NCI-H146 treated with DMSO at 0.1 percent for 48 hours (cell line): ENCODE data around the gene SEPTIN14.
"Not testable (repeated sequence)": the region's sequence is repeated elsewhere in the genome, so short reads cannot be mapped to it uniquely, and the experiment has no call there.

ENCODE experiments used
- DNase-seq: peaks from one replicate; lab custom pipeline; 2025; ENCODE audit not compliant: unreplicated experiment; lab: John Stamatoyannopoulos, UW

The SEPTIN14 gene

DNA sequence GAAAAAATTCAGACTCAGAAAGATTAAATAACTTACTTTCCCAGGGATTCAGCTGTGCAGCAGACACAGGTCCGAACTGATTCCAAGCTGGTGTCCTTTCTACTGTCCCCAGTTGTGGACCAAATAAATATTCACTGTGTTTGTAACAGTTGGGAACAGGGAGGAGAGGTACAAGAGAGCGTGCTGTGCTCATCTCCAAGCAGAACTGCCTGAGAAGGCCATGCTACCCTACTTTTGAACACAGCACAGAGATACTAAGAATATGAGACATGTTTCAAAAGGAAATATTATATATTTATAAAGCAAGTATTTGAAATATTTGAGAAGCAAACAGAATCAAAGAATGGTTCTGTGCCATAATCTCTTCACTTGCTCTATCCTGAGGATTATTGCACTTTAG is at the start of gene SEPTIN14:
Gene SEPTIN14, minus strand, starts transcription at position 101 of the 400 bp plus-strand sequence. CDS start 756 bp downstream, outside the sequence.
- DNase-seq: not testable (repeated sequence)

DNA sequence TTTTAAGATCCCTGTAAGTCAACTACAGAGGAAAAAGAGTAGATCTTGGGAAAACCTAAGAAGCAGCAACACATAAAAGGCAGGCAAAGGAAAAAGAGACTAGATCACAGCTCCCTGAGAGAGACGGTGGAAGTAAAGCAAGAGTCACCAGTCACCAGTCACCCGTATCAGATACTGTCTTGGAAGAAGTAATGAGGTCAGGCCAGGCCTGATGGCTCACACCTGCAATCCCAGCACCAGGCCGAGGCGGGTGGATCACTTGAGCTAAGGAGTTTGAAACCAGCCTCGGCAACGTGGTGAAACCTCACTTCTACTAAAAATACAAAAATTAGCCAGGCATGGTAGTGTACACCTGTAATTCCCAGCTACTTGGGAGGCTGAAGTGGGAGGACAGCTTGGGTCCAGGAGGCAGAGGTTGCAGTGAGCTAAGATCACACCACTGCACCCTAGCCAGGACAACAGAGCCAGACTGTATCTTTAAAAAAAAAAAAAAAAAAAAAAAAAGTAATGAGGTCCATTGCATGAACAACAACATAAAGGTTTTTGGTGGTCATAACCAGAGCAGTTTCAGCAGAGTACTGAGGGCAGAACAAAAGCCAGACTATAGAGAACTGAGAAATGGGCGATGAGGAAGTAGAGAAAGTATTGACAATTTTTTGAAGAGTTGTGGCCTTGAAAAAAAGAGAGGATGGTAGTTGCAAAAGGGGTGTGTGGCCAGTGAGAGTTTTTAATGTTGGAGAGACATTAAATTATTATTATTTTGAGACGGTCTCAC is 41.6 kb upstream of the SEPTIN14 start:
- DNase-seq: no peak

DNA sequence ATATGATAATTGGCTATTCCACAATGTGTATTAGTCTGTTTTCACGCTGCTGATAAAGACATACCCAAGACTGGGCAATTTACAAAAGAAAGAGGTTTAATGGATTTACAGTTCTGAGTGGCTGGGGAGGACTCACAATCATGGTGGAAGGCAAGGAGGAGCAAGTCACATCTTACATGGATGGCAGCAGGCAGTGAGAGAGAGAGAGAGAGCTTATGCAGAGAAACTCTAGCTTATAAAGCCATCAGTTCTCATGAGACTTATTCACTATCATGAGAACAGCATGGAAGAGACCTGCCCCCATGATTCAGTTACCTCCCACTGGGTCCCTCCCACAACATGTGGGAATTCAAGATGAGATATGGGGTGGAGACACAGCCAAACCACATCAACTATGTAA is 38.5 kb upstream of the SEPTIN14 start:
- not testable (repeated sequence) for DNase-seq

DNA sequence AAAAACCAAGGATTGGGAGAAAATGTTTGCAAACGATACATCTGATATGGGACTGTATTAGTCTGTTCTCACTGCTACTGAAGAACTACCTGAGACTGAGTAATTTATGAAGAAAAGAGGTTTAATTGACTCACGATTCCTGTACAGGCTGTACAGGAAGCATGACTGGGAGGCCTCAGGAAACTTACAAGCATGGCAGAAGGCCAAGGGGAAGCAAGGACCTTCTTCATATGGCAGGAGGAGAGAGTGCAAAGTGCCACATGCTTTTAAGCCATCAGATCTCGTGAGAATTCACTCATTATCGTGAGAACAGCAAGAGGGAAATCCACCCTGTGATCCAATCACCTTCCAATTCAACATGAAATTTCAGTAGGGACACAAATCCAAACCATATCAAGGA is 35.7 kb upstream of the SEPTIN14 start:
- DNase-seq: no peak

DNA sequence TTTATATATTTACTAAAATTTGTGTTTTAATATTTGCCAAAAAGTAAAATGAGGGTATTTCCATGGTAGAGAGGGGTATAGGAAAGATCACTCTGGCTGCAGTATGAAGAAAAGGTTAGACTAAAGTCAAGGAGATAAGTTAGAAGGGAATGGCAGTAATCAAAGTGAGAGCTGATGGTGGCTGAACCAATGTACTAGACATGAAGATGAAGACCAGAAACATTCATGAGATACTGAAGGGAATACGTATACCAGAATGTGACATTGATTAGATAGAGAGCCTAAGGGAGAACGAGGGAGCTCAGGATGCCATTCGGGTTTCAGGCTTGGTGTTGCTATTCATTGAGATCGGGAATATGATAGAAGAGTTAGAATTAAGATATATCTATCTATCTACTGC is 32.5 kb upstream of the SEPTIN14 start:
- DNase-seq: no peak

DNA sequence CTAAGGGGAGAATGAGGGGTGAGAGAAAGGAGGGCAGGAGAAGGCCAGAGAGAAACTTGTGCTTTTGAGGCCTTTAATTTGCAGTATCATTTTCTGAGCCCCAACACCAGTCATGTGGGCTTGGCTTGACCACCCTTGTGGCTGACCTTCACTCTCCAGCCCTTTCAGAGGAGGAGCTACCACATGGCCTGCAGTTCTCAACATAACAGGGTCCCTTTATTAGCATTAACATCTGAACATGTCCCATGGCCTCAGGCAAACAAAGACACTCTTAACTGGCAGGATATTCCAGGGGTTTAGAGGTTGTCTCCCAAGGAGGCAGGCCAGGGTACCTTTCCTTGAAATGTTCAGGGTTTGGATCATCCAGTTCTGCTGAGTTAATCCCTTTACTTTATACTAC is 31.4 kb upstream of the SEPTIN14 start:
- no peak for DNase-seq

DNA sequence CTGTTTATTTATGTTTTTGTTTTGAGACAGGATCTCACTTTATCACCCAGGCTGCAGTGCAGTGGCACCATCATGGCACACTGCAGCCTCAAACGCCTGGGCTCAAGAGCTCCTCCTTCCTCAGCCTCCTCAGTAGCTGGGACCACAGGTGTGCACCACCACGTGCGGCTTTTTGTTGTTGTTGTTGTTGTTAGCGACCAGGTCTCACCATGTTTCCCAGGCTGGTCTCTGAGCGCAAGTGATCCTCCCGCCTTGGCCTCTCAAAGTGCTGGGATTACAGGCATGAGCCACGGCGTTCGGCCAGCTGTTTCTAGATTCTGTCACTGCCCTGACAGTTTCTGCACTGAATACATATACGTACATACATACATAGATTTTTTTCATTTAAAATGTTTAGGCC is 25.8 kb upstream of the SEPTIN14 start:
- not testable (repeated sequence) for DNase-seq

DNA sequence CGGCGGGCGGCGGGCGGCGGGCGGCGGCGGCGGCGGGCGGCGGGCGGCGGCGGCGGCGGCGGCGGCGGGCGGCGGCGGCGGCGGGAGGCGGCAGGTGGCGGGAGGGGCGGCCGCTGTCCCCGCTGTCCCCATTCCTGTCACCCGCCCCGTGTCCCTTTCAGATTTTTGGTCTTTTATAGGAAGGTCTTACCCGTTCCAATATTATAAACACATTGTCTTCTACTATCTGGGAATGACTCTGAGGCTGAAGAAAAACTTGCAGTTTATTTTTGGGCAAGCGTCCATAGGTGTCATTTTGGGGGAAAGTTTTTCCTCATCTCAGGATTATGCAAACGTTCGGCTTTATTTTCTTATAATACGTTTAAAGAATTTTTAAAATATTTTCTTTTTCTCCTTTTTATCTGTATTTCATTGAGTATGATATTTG is 25.3 kb upstream of the SEPTIN14 start:
- DNase-seq: no peak

DNA sequence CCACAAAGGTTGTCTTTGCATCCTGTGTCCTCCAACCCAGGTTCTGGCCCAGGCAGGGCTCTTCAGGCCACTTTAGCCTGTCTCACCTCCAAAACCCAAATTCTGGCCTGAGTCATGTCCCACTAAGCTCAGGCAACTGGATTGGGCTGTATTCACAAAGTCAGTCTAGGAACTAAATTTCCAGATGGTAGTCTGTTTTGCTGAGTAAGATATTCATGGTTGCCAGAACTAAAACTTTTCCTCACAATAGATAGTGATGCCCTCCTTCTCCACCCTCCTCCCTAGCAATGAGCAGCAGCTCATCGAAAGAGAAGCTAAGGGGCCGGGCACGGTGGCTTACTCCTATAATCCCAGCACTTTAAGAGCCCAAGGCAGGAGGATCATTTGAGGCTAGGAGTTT is 21.8 kb upstream of the SEPTIN14 start:
- DNase-seq: no peak

DNA sequence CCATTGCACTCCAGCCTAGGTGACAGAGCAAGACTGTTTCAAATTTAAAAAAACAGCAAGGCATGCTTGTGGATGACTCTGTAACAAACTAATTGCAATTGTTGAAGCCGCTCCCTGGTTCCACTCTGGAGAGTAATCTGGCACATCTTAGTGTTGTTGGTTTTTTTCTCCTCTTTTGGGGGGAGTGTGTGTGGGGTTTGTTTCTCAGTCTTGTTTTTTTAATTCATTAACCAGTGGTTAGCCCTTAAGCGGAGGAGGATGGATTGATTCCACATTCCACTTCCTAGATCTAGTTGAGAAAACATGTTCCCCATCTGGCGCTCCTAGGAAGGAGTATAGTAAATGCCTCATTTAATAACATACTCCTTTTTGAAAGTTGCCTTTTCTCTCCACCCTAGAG is 16.1 kb upstream of the SEPTIN14 start:
- DNase-seq: no peak

DNA sequence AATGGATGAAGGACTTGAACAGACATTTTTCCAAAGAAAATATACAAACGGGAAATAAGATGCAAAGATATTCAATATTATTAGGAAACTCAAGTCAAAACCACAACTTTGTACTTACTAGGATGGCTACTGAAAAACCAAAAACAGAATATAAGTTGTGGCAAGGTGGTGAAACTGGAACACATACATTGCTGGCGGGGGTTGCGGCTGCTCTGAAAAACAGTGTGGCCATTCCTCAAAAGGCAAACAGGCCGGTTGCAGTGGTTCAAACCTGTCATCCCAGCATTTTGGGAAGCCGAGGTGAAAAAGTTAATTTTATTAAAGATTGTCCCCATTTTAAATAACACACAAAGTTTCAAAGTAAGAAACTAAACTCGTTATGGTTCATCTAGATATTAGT is 14.8 kb upstream of the SEPTIN14 start:
- no peak for DNase-seq

DNA sequence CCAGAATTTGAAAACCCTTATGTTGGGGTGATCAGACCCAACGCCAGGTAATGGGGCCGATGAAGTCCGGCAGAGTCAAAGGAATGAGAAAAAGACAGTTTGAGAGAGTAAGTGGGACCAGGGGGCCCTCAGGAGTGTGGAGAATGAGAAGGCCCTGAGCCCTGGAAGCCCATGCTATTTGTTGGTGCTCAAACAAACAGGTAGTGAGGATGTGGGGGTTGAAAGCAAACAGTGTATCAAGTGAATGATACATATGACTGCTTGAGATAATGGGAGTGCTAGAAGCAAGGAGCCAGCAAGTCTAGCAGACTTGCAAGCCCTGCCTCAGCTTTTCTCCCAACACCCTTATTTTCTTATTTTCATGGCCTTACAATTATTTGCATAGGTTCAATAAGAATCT is 11.2 kb upstream of the SEPTIN14 start:
- no peak for DNase-seq

DNA sequence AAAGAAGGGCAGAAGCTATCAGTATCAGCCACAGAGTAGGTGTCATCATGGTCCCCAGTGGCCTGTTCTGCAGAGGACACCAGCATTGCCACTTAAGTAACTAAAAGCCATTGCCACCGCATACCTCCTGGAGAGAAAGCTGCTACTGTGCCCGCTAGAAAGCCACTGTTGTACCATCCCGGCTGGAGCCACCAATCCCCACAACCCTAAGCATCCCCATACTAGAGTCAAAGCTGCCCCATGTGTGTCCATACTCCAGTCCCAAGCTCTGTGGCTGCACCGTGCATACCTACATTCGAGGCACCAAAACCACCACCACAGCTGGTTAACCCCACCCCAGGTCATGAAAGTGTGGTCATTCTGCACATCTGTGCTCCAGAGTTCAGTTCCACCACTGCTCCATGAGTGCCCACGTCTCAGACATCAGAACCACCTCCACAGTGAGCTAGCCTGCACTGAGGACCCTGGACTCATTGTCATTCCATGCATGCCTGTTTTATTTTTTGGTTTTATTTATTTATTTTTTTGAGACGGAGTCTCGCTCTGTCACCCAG is 9.5 kb upstream of the SEPTIN14 start:
- no peak for DNase-seq

DNA sequence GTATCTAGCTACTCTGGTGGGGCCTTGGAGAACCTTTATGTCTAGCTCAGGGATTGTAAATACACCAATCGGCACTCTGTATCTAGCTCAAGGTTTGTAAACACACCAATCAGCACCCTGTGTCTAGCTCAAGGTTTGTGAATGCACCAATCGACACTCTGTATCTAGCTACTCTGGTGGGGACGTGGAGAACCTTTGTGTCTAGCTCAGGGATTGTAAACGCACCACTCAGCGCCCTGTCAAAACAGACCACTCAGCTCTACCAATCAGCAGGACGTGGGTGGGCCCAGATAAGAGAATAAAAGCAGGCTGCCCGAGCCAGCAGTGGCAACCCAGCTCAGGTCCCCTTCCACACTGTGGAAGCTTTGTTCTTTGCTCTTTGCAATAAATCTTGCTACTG is 6.4 kb upstream of the SEPTIN14 start:
- DNase-seq: not testable (repeated sequence)

DNA sequence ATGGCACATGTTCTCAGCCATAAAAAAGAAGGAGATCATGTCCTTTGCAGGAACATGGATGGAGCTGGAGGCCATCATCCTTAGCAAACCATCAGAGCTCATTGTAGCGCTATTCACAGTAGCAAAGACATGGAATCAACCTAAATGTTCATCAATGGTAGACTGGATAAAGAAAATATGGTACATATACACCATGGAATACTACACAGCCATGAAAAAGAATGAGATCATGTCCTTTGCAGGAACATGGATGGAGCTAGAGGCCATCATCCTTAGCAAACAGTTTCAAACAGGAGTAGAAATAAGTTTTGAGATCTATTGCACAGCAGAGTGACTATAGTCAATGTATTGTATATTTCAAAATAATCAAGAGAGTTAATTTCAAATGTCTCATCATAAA is 17.4 kb downstream of the SEPTIN14 start:
- DNase-seq: not testable (repeated sequence)

DNA sequence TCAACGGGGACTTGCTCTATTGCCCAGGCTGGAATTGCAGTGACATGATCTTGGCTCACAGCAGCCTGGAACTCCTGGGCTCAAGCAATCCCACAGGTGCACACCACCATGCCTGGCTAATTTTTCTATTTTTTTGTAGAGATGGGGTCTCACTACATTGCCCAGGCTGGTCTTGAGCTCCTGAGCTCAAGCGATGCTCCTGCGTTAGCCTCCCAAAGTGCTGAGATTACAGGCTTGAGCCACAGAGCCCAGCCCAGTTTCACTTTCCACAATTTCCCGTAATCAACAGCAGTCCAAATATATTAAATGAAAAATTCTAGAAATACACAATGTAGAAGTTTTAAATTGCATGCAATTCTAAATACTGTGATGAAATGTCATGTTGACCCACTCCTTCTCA is 24.0 kb downstream of the SEPTIN14 start:
- DNase-seq: no peak

DNA sequence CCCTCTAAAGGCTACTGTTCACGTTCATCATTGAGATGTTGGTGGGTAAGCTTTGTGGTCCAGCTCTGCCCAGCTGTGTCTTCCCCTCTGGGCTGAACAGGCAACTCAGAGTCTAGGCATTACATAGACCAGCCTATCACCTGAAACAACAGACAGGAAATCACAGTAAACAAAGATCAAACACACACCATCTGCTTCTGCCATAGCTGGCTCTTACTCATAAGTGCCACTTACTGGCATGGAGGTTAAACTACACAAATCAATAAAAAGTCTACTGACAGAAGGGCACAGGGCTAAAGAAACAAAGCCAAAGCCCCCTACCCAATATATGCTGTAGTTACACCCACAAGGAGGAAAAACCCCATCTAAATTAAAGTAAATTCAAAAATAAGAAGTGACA is 35.0 kb downstream of the SEPTIN14 start:
- no peak for DNase-seq

DNA sequence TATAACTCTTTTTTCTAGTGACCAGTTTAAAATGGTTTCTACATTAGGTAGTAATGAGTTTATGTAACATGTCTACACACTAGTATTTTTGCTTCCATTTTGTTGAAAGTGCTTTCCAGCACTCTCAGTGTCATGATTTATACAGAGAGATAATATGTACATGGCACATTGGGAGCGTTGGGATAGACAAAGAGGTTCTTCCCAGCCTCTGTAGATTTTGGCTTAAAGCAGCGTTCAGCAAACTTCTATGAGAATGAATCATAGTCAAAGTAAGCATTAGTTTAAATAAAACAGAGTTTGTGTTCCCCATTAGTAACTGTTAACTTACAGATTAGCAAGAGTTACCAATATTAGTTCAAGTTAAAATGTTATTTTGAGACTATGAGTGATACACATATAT is 43.9 kb downstream of the SEPTIN14 start:
- no peak for DNase-seq

DNA sequence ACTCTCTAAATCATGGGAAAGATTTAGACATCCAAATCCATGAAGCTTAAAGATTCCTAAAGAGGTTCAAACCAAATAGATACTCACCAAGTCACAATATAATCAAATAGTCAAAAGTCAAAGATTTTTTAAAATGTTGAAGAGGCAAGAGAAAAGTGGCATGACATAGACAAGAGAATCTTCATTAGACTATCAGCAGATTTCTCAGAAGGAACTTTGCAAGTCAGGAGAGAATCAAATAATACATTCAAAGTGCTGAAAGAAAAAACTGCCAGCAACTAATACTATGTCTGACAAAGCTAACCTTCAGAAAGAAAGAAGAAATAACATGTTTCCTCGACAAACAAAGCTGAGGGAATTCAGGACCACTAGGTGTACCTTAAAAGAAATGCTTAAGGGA is 65.3 kb downstream of the SEPTIN14 start:
- DNase-seq: not testable (repeated sequence)

DNA sequence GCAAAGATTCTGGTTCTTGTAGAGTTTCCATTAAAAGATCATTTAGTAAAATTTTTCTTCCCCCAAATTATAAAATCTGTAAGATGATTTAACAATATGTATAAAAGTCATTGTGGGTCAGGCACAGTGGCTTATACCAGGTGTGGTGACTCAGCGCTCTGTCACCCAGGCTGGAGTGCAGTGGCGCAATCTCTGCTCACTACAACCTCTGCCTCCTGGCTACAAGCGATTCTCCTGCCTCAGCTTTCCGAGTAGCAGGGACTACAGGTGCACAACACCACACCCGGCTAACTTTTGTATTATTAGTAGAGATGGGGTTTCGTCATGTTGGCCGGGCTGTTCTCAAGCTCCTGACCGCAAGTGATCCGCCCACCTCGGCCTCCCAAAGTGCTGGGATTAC is 68.0 kb downstream of the SEPTIN14 start:
- no peak for DNase-seq

DNA sequence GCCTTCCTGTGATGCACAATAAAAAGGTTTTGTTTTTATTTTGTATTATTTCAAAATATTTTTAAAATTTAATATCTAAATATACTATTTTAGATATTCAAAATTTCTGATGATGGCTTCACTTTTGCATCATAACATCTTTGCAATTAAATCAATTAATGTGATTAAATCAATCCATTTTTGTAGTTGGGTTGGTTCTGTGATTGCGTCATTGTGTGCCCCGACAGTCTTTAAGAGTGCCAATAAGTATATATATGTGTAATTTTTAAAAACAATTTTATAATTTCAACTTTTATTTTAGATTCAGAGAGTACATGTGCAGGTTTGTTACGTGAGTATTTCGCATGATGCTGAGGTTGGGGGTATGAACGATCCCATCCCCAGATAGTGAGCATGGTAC is 70.5 kb downstream of the SEPTIN14 start:
- DNase-seq: no peak

DNA sequence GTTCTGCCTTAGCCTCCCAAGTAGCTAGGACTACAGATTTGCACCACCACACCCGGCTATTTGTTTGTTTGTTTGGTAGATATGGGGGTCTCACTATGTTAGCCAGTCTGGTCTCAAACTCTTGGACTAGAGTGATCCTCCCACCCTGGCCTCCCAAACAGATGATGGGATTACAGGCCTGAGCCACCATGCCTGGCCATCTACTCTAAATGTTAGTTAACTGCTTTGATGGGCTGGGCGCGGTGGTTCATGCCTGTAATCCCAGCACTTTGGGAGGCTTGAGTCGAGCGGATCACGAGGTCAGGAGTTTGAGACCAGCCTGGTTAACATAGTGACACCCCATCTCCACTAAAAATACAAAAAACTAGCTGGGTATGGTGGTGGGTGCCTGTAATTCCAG is 74.8 kb downstream of the SEPTIN14 start:
- DNase-seq: no peak

DNA sequence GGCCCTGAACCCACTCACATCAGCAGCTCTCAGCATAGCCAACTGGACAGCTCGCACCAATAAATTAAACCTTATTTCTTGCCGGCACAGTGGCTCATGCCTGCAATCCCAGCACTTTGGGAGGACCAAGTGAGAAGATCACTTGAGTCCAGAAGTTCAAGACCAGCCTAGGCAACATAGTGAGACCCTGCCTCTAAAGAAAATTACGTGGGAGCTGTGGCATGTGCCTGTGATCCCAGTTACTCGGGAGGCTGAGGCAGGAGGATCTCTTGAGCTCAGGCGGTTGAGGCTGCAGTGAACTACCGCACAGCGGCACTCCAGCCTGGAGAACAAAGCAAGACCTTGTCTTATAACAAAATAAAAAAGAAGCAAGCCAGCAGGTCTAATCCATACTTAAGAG is 75.7 kb downstream of the SEPTIN14 start:
- no peak for DNase-seq
